ENCODE data around the gene IL2RA. TPM values are rescaled to one million over a fixed set of nuclear protein-coding genes. Genes with fewer than 3 reads are reported as not detected.
A peak's percentile ranks its signal among the peaks of the same experiment; 100 is the strongest.

IL2RA gene
- total RNA-seq, 4 donors from 2014 or later: 0.70 to 16.5 (median 1.9) TPM

GRCh38 chr10:5971886-5972285, 90.3 kb downstream of the IL2RA start:
- H3K4me1 ChIP-seq: peaks cover 0 to 26% (median 6%) of the 10 kb centered on the region in 4 donors
- no peak overlapping the region for H3K4me3 ChIP-seq
- no peaks in the 10 kb centered on the region for H3K9me3 ChIP-seq
- H3K36me3 ChIP-seq: no peaks in the 10 kb centered on the region
- peak overlapping the region; percentile 18 to 77 (median 51) for H3K27ac ChIP-seq
- no peak for TF ChIP-seq CTCF (IDR thresholded peaks at IDR 0.05)
- TF ChIP-seq POLR2A (IDR thresholded peaks at IDR 0.05): no peak
- DNase-seq: peak in 1 of 3 donors; percentile 11
- H3K27me3 ChIP-seq: no peaks in the 10 kb centered on the region

DNA sequence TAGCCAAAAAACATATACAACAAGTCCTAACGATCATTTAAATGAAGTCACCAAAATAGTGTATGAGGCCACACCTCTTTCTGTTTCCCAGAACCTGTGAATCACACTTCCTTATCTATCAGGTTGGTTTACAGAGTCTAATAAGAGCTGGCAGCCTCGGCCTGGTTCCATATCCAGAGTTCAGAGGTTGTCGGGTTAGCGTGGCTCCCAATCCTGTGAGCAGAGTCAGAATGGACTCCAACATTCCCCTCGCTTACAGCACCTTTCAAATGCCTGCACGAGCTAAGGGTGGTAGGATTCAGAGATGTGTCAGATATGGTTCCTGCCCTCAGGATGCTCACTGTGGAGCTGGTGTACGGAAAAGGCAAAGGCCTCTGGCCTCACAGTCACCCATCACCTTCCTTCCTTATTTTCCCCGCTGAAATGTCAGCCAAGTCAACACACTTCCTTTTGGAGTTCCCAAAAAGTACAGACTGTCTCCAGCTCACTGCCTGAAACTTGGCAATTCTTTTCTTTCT, 90.8 kb downstream of the IL2RA start:
- Histone ChIP-seq H3K27ac (peak overlapping the region; percentile 18 to 77 (median 51)), H3K4me1 (peaks cover 0 to 26% (median 6%) of the 10 kb centered on the region in 4 donors), H3K27me3 (no peaks in the 10 kb centered on the region), H3K9me3 (no peaks in the 10 kb centered on the region), H3K4me3 (no peak overlapping the region), H3K36me3 (peaks cover 0 to 2% (median 0%) of the 10 kb centered on the region in 3 donors)
- peak; percentile 22 to 86 (median 72) for DNase-seq
- TF ChIP-seq CTCF (IDR thresholded peaks at IDR 0.05) (no peak), POLR2A (IDR thresholded peaks at IDR 0.05) (peak in 1 of 2 donors; percentile 14)

- no peaks in the 10 kb centered on the region for H3K9me3 ChIP-seq
- peak in 1 of 3 donors; percentile 11 for DNase-seq
- no peak for TF ChIP-seq CTCF (IDR thresholded peaks at IDR 0.05)
- TF ChIP-seq POLR2A (IDR thresholded peaks at IDR 0.05): no peak
- peaks cover 0 to 23% (median 4%) of the 10 kb centered on the region in 4 donors for H3K4me1 ChIP-seq
- H3K27ac ChIP-seq: peak overlapping the region; percentile 18 to 77 (median 51)
- no peak overlapping the region for H3K4me3 ChIP-seq
- H3K27me3 ChIP-seq: no peaks in the 10 kb centered on the region
- H3K36me3 ChIP-seq: peaks cover 0 to 8% (median 0%) of the 10 kb centered on the region in 3 donors
Observed at GRCh38 chr10:5970527-5970926, 91.6 kb downstream of the IL2RA start.

- no peak for DNase-seq
- peak overlapping the region in 1 of 4 donors; percentile 3 for H3K27ac ChIP-seq
- H3K4me1 ChIP-seq: peaks cover 0 to 19% (median 2%) of the 10 kb centered on the region in 4 donors
- H3K36me3 ChIP-seq: peaks cover 0 to 8% (median 0%) of the 10 kb centered on the region in 3 donors
- H3K27me3 ChIP-seq: no peaks in the 10 kb centered on the region
- TF ChIP-seq POLR2A (IDR thresholded peaks at IDR 0.05) (no peak), CTCF (IDR thresholded peaks at IDR 0.05) (no peak)
- no peaks in the 10 kb centered on the region for H3K9me3 ChIP-seq
- H3K4me3 ChIP-seq: no peak overlapping the region
Observed at GRCh38 chr10:5970066-5970465, 92.1 kb downstream of the IL2RA start.

DNA sequence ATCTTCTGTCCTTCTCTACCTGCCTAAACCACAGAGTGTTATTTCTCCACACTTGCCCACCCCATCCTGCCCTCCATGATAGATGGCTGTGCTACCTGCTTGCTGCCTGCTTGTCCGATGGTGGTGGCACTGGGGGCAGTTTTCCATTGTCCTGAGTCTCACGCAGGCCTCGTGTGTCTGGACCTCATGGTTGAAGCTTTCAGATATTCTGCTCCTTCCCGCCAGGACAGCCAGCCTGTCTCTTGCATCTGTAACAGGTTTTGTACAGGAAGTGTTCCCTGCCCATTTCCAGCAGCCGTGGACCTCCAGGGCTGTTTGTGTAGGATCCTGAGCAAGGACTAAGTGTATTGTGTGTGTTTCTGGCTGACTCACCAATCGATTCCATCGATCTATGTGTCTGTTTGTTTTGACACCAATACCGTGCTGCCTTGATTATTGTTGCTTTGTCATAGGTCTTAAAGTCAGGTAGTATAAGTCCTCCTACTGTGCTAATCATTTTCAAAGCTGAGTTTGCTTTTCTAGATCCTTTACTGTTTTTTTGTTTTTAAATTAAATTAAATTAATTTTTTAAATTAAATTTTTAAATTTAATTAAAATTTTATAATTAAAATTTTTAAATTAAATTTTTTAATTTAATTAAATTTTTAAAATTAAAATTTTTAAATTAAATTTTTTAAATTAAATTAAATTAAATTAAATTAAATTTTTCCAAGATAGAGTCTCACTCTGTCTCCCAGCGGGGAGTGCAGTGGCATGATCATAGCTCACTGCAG, 93.3 kb downstream of the IL2RA start:
- TF ChIP-seq POLR2A (IDR thresholded peaks at IDR 0.05): no peak
- H3K4me1 ChIP-seq: peaks cover 0 to 12% (median 2%) of the 10 kb centered on the region in 4 donors
- no peak overlapping the region for H3K4me3 ChIP-seq
- H3K27ac ChIP-seq: no peak overlapping the region
- peak in 2 of 3 donors; percentile 11 to 43 for DNase-seq
- no peaks in the 10 kb centered on the region for H3K9me3 ChIP-seq
- peaks cover 0 to 18% (median 0%) of the 10 kb centered on the region in 3 donors for H3K36me3 ChIP-seq
- no peaks in the 10 kb centered on the region for H3K27me3 ChIP-seq

Measured in Peyer's patch (tissue), 4 donors.